ENCODE data around the gene FHL1.

The FHL1 gene

DNA sequence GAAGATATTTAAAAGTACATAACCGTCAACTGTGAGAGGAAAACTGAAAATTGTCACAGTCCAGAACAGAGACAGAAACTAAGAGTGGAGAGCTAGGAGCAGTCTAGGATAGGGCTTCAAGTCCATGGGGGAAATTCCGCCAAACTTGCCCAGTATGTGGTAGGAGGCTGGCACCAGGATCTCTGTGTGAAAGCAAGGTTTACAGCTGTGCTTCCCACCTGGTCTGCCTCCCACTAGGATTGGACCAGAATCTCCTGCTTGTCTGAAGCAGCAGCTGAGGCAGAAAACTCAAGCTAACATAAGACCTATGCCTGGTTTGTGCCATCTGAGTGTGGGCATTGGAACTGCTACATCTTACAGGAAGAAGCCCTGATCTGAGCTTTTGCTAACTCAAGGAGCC lies 18.6 kb upstream of the FHL1 start:
- H3K27ac ChIP-seq = no peak overlapping the region
- TF ChIP-seq, protein P1, sequence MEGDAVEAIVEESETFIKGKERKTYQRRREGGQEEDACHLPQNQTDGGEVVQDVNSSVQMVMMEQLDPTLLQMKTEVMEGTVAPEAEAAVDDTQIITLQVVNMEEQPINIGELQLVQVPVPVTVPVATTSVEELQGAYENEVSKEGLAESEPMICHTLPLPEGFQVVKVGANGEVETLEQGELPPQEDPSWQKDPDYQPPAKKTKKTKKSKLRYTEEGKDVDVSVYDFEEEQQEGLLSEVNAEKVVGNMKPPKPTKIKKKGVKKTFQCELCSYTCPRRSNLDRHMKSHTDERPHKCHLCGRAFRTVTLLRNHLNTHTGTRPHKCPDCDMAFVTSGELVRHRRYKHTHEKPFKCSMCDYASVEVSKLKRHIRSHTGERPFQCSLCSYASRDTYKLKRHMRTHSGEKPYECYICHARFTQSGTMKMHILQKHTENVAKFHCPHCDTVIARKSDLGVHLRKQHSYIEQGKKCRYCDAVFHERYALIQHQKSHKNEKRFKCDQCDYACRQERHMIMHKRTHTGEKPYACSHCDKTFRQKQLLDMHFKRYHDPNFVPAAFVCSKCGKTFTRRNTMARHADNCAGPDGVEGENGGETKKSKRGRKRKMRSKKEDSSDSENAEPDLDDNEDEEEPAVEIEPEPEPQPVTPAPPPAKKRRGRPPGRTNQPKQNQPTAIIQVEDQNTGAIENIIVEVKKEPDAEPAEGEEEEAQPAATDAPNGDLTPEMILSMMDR (conservative IDR thresholded peaks at IDR 0.05) = no peak
- no peak for TF ChIP-seq ZFX (IDR thresholded peaks at IDR 0.05)

GRCh38 chrX:136130931-136131833 lies 16.2 kb upstream of the FHL1 start:
- no peak overlapping the region for H3K27ac ChIP-seq
- no peak for TF ChIP-seq ZFX (IDR thresholded peaks at IDR 0.05)
- TF ChIP-seq, protein P1 (conservative IDR thresholded peaks at IDR 0.05) = no peak

DNA sequence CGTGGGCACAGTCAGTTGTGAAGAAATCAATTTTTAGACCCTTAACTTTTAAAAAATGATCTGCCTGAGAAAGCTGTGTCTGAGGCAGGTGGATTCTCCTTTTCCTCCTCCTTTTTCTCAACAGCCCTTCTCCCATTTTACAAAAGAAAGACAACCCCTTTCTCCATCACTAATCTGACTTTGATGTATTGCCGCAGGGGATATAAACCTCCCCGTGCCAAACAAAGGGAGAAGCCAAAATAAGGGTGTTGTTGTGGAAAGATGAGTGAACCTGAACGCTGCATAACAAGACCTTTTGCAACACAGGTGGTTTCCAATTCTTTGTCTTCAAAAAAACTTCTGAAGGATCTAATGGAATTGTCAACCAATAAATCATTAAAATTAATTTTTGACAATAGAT lies 8.4 kb upstream of the FHL1 start:
- no peak for TF ChIP-seq ZFX (IDR thresholded peaks at IDR 0.05)
- TF ChIP-seq, protein P1 (conservative IDR thresholded peaks at IDR 0.05) = no peak
- no peak overlapping the region for H3K27ac ChIP-seq

DNA sequence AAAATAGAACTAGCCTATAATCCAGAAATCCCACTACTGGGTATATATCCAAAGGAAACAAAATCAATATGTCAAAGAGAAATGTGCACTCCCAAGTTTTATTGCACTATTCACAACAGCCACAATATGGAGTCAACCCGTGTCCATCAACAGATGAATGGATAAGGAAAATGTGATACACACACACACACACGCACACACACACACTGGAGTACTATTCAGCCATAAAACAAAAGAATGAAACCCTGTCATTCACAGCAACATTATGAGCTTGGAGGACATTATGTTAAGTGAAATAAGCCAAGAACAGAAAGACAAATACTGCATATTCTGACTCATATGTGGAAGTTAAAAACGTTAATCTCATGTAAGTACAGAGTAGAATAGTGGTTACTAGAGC lies 5.8 kb upstream of the FHL1 start:
- no peak for TF ChIP-seq ZFX (IDR thresholded peaks at IDR 0.05)
- TF ChIP-seq, protein P1 (conservative IDR thresholded peaks at IDR 0.05) = no peak
- H3K27ac ChIP-seq = no peak overlapping the region

- H3K27ac ChIP-seq = no peak overlapping the region
- no peak for TF ChIP-seq ZFX (IDR thresholded peaks at IDR 0.05)
- TF ChIP-seq, protein P1 (conservative IDR thresholded peaks at IDR 0.05) = no peak
Observed at GRCh38 chrX:136142592-136142991, 4.7 kb upstream of the FHL1 start.

- TF ChIP-seq, protein P1 (conservative IDR thresholded peaks at IDR 0.05) = no peak
- no peak overlapping the region for H3K27ac ChIP-seq
Observed at GRCh38 chrX:136143711-136144110, 3.6 kb upstream of the FHL1 start.

GRCh38 chrX:136146614-136147314 lies 569 bp upstream of the FHL1 start:
- H3K27ac ChIP-seq = no peak overlapping the region
- no peak for TF ChIP-seq ZFX (IDR thresholded peaks at IDR 0.05)
- TF ChIP-seq, protein P1 (conservative IDR thresholded peaks at IDR 0.05) = no peak
